T-helper 2 cell (primary cell): ENCODE results near the gene MTIF2.
"Not testable (repeated sequence)": the region's sequence is repeated elsewhere in the genome, so short reads cannot be mapped to it uniquely, and the experiment has no call there.

ENCODE experiments used
- DNase-seq, 5 experiments: peaks; one replicate each; pipeline versions ENCODE4 v3.0.0 to v3.0.0-alpha.2; 2012 to 2022

The MTIF2 gene

DNA sequence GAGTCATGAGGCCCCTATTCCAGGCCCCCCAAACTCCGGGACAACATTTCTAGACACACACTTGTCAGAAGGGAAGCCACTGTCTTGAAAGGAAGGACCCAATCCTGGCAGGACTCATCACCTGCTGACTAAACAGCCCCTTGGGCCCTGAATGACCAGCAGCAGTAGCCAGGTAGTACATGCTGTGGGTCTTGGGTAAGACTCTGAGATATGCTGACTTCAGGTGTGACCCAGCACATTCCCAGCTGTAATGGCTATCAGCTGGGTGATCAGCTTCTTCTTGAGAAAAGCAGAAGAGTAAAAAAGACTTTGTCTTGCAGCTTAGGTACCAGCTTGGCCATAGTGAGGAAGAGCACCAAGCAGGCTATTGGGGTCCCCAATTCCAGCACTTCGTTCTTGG is 72.5 kb downstream of the MTIF2 start:
- DNase-seq: no peak

DNA sequence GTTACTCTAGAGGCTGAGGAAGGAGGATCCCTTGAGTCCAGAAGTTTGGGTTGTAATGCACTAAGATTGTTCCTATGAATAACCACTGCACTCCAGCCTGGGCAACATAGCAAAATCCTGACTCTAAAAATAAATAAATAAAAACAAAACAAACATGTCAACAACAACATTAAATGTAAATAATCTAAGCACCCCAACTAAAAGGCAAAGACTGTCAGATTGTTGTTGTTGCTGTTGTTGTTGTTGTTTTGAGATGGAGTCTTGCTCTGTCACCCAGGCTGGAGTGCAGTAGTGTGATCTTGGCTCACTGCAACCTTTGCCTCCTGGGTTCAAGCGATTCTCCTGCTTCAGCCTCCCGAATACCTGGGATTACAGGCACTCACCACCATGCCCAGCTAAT is 77.1 kb downstream of the MTIF2 start:
- not testable (repeated sequence) for DNase-seq

DNA sequence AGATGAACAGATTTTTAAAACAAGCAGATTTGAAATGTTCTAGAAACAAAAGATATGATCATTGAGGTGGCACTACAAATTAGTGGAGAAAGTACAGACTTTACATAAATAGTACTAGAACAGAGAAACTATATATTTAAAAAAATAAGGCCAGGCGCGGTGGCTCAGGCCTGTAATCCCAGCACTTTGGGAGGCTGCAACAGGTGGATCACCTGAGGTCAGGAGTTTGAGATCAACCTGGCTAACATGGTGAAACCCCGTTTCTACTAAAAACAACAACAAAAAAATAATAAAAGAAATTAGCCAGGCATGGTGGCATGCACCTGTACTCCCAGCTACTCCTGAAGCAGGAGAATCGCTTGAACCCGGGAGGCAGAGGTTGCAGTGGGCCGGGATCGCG is 82.2 kb downstream of the MTIF2 start:
- DNase-seq: not testable (repeated sequence)
